Stomach (tissue), 9 donors: ENCODE results near the gene USP6. TPM values are rescaled to one million over a fixed set of nuclear protein-coding genes. Genes with fewer than 3 reads are reported as not detected.

Experiments
- DNase-seq, 2 donors: peaks; one replicate each; pipeline versions ENCODE4 v3.0.0 to v3.0.0-alpha.2; 2013 to 2019
- H3K27ac ChIP-seq, 5 donors: fragments of 200-600 bp in 4 of 5; sonication (generic) in 4 of 5; one replicate each; pipeline ENCODE4 v1.5.1; 2013 to 2019; ENCODE audit warnings: mild to moderate bottlenecking in 1 of 5, moderate library complexity in 1 of 5
- H3K27me3 ChIP-seq, 3 donors: fragments of 200-600 bp; sonication (generic); one replicate each; pipeline ENCODE4 v1.5.1; 2017 to 2019; ENCODE audit warnings: mixed run types in 1 of 3
- H3K36me3 ChIP-seq, 4 donors: fragments of 200-600 bp; sonication (generic); 1 replicate in 3 of 4; 2 replicates in 1 of 4; pipeline ENCODE4 v1.5.1; 2016 to 2019
- H3K4me1 ChIP-seq, 4 donors: fragments of 200-600 bp; sonication (generic); one replicate each; pipeline ENCODE4 v1.5.1; 2016 to 2019
- H3K4me3 ChIP-seq, 4 donors: fragments of 200-600 bp; sonication (generic) in 3 of 4; one replicate each; pipeline ENCODE4 v1.5.1; 2016 to 2019; ENCODE audit warnings: mild to moderate bottlenecking in 1 of 4
- H3K9me3 ChIP-seq, 4 donors: fragments of 200-600 bp; sonication (generic); one replicate each; pipeline ENCODE4 v1.5.1; 2016 to 2019
- CTCF ChIP-seq, 7 experiments: fragments of 450-650 bp in 4 of 7; fragments of 200-600 bp in 3 of 7; sonication (generic) in 3 of 7; IDR thresholded peaks; one replicate each; pipeline ENCODE4 v1.5.1; 2016 to 2019; ENCODE audit warnings: antibody characterized with exemption in 7 of 7, control low read depth in 2 of 7, mild to moderate bottlenecking in 1 of 7
- EP300 ChIP-seq: sonication (generic); formaldehyde crosslinking; IDR thresholded peaks from one replicate; pipeline ENCODE4 v1.6.1; 2017; ENCODE audit warnings: antibody characterized with exemption
- POLR2A ChIP-seq, 4 donors: fragments of 450-650 bp; IDR thresholded peaks; one replicate each; pipeline ENCODE4 v1.6.1; 2016; ENCODE audit warnings: antibody characterized with exemption in 4 of 4, control low read depth in 2 of 4, mild to moderate bottlenecking in 1 of 4, moderate library complexity in 1 of 4
- POLR2AphosphoS5 ChIP-seq, 3 donors: sonication (generic); formaldehyde crosslinking; IDR thresholded peaks; one replicate each; pipeline ENCODE4 v1.6.1; 2016; ENCODE audit warnings: antibody characterized with exemption in 3 of 3
- WGBS, 5 donors: extraction: QIAGEN DNeasy Blood & Tissue Kit in 3 of 5; methylation state at CpG; one replicate each; pipeline versions ENCODE4 v1.1.5 to v1.1.7; 2013 to 2018; 5-methylcytosine and 5-hydroxymethylcytosine counted together
- intact Hi-C: fragments of 100-400 bp; cut with DNase I; formaldehyde crosslinking; loops from one replicate; pipeline ENCODE4 v1.15.1; 2023; ENCODE audit warnings: low total_unique reads
- polyA plus RNA-seq, 3 donors: library from polyadenylated mRNA; stranded (reverse); fragments of 200-250 nt; gene quantifications; one replicate each; pipeline ENCODE4 v1.2.3, GENCODE V29; 2013
- total RNA-seq, 5 donors: library from RNA; depleted of rRNA; stranded (reverse); fragments of >200 nt; gene quantifications; one replicate each; pipeline versions ENCODE4 v1.1.0 to v1.2.3, GENCODE V29; 2014 to 2016
- donor health status: healthy with polysubstance abuse.
- donor health status: Bipolar disorder and iron deficiency.
- donor health status: healthy.

The USP6 gene
- total and polyA plus RNA-seq, 8 donors = 0.05 to 0.45 (median 0.18) TPM; not detected in 5

- Histone ChIP-seq H3K4me3 (no peak overlapping the region), H3K27me3 (no peaks in the 10 kb centered on the region), H3K9me3 (peaks cover 88 to 100% (median 96%) of the 10 kb centered on the region in 4 donors), H3K36me3 (peaks cover 0 to 63% (median 19%) of the 10 kb centered on the region in 4 donors), H3K4me1 (no peaks in the 10 kb centered on the region), H3K27ac (no peak overlapping the region)
- intact Hi-C loops = no loop called here
- 95 to 99% (median 97%) methylated on average over 10 of the region's 10 CpGs for WGBS, 5 donors
- no peak for TF ChIP-seq CTCF (IDR thresholded peaks at IDR 0.05)
- TF ChIP-seq POLR2AphosphoS5 (IDR thresholded peaks at IDR 0.05) = no peak
- TF ChIP-seq POLR2A (IDR thresholded peaks at IDR 0.05) = no peak
- no peak for TF ChIP-seq EP300
- no peak for DNase-seq
These were observed 65.9 kb downstream of the USP6 start for GRCh38 chr17:5181509-5182305.

GRCh38 chr17:5182597-5183409, 67.0 kb downstream of the USP6 start:
- Histone ChIP-seq H3K36me3 (peaks cover 0 to 63% (median 26%) of the 10 kb centered on the region in 4 donors), H3K9me3 (peaks cover 82 to 100% (median 96%) of the 10 kb centered on the region in 4 donors), H3K27ac (no peak overlapping the region), H3K27me3 (no peaks in the 10 kb centered on the region), H3K4me1 (no peaks in the 10 kb centered on the region), H3K4me3 (no peak overlapping the region)
- 98 to 100% (median 98%) methylated on average over 6 of the region's 6 CpGs for WGBS, 5 donors
- intact Hi-C loops = no loop called here
- no peak for TF ChIP-seq CTCF (IDR thresholded peaks at IDR 0.05)
- TF ChIP-seq EP300 = no peak
- no peak for TF ChIP-seq POLR2A (IDR thresholded peaks at IDR 0.05)
- TF ChIP-seq POLR2AphosphoS5 (IDR thresholded peaks at IDR 0.05) = no peak
- no peak for DNase-seq

- no peaks in the 10 kb centered on the region for H3K4me1 ChIP-seq
- H3K4me3 ChIP-seq = no peak overlapping the region
- no peak for TF ChIP-seq EP300
- TF ChIP-seq POLR2A (IDR thresholded peaks at IDR 0.05) = no peak
- no peak for TF ChIP-seq POLR2AphosphoS5 (IDR thresholded peaks at IDR 0.05)
- no peak for TF ChIP-seq CTCF (IDR thresholded peaks at IDR 0.05)
- intact Hi-C loops = no loop called here
- H3K36me3 ChIP-seq = peaks cover 0 to 63% (median 29%) of the 10 kb centered on the region in 4 donors
- peaks cover 82 to 100% (median 96%) of the 10 kb centered on the region in 4 donors for H3K9me3 ChIP-seq
- no peaks in the 10 kb centered on the region for H3K27me3 ChIP-seq
- no peak overlapping the region for H3K27ac ChIP-seq
- no peak for DNase-seq
These were observed 67.6 kb downstream of the USP6 start for GRCh38 chr17:5183410-5183793.

GRCh38 chr17:5184288-5184687, 68.5 kb downstream of the USP6 start:
- Histone ChIP-seq H3K4me3 (no peak overlapping the region), H3K27me3 (no peaks in the 10 kb centered on the region), H3K9me3 (peaks cover 76 to 100% (median 93%) of the 10 kb centered on the region in 4 donors), H3K27ac (no peak overlapping the region), H3K4me1 (no peaks in the 10 kb centered on the region), H3K36me3 (peaks cover 0 to 58% (median 30%) of the 10 kb centered on the region in 4 donors)
- no peak for DNase-seq
- intact Hi-C loops = no loop called here
- 81 to 99% (median 92%) methylated on average over 2 of the region's 2 CpGs for WGBS, 5 donors
- TF ChIP-seq POLR2AphosphoS5 (IDR thresholded peaks at IDR 0.05) (no peak), POLR2A (IDR thresholded peaks at IDR 0.05) (no peak), CTCF (IDR thresholded peaks at IDR 0.05) (no peak), EP300 (no peak)
